Activated CD4-positive, CD25-positive, alpha-beta regulatory T cell (primary cell): Measurements from ENCODE around the gene ARSG.
"Not testable (repeated sequence)": the region's sequence is repeated elsewhere in the genome, so short reads cannot be mapped to it uniquely, and the experiment has no call there.

Experiments
- DNase-seq, 4 experiments: peaks; one replicate each; lab custom pipeline; 2025; lab: John Stamatoyannopoulos, UW

ARSG gene

DNA sequence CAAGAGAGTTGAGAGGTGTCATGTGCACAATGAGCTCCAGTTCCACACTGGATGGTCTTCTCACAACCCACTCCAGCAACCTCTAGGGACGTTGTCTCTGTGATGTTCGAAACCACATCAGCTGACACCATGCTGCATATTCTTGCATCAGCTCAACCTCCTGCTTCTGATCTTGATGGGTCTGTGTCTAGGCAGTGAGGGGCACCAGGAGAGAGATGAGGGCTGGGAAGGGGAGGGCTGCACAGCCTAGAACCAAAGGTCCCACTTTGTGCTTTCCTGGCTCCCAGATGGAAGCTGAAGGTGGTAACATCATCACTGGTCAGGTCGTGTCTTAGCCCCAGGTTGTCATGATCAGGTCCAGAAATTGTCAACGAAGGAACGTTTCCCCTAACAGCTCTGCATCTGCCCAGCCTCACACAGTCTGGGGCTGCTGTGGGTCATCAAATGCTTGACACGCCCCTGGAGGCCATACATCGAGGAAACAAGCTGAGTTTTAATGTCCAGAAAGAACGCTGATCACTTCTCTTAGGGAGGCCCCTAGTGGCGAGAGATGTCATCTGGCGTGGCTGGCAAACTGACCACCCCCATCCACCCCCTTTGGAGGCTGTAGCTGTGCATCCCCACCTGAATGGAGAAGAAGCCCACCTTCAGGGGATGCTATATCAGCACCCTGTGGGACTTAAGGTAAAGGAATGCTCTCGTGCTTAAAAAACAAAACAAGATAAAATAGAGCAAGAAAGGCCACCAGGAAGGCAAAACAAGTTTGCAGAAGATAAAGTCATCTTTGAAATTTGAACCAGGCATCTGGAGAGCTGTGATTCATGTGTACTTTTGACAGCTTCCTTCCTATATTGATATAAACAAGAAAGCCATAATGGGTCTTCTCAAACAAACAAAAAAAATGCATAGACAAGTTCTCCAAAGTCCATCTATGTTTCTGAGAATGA is 107.7 kb downstream of the ARSG start:
- no peak for DNase-seq

DNA sequence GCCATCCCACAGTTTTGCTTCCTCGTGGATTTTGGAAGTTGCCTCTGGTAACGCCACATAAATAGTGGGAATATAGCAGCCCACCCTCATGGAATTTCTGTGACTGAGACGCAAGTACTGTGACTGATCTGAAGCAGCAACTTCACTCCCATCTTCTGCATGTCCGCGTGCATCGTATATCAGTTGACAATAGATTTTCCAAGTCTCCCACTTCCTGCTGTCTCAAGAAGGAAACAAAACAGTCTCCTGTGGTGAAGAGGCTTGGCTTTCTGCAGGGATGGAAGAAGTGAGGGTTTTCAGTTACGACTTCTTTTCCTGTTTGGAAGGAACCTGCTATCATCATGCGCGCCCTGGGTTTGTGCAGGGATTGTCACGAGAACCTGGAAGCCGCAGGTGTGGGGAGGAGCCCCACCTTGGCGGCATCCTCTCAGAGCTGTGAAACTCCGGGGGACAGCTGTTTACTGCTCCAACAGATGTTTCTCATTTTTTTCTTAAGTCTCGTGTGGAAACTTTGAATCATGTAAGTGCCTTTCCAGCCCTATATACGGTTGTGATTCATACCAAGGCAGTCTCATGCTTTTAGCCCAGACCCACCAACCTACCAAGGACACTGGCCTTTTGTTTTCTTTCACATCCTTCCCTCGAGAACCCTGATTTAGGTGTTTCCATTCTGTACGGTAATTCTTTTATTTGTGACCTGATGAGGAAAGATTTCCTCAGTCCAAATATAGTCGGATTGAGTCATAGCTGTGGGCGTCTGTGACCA is 108.5 kb downstream of the ARSG start:
- DNase-seq = no peak

GRCh38 chr17:68400404-68400735 is 109.1 kb downstream of the ARSG start:
- DNase-seq = no peak

DNA sequence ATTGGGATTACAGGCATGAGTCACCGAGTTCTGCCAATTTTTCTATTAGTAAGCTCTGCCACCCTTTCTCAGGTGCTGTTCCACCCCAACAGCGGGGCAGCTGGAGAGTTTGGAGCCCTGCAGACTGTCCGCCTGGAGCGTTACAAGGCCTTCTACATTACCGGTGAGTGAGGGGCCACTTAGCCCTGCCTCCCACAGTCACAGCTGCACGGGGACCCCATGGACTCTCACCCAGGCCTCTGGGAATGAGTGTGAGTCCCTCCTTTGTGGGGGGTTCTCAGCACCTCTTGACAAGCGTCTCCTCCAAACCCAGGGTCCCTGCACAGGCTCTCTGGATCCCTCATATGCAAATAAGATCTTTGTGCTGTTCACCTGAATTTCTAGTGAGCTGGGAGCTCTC is 110.0 kb downstream of the ARSG start:
- DNase-seq = no peak

GRCh38 chr17:68403122-68403521 is 111.8 kb downstream of the ARSG start:
- no peak for DNase-seq

- DNase-seq = not testable (repeated sequence)
Measured at GRCh38 chr17:68403837-68404236, 112.5 kb downstream of the ARSG start.

DNA sequence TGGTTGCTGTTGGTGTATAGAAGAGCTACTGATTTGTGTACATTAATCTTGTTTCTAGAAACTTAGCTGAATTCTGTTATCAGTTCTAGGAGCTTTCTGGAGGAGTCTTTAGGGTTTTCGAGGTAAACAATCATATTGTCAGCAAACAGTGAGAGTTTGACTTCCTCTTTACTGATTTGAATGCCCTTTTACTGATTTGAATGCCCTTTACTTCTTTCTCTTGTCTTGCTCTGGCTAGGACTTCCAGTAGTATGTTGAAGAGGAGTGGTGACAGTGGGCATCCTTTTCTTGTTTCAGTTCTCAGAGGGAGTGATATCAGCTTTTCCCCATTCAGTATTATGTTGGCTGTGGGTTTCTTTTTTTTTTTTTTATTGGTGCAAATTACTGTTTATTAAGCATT is 116.4 kb downstream of the ARSG start:
- DNase-seq = not testable (repeated sequence)

GRCh38 chr17:68413597-68414560 is 122.6 kb downstream of the ARSG start:
- peak in 2 of 4 experiments; percentile 25 to 30 for DNase-seq

DNA sequence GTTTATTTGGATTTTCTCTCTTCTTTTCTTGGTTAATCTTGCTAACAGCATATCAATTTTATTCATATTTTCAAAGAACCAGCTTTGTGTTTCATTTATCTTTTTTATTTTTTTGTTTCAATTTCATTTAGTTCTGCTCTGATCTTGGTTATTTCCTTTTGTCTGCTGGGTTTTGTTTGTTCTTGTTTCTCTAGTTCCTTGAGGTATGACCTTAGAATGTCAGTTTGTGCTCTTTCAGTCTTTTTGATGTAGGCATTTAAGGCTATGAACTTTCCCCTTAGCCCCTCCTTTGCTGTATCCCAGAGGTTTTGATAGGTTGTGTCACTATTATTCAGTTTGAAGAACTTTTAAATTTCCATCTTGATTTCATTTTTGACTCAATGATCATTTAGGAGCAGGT is 123.6 kb downstream of the ARSG start:
- not testable (repeated sequence) for DNase-seq

- no peak for DNase-seq
Measured at GRCh38 chr17:68417317-68417716, 126.0 kb downstream of the ARSG start.

GRCh38 chr17:68418876-68419275 is 127.6 kb downstream of the ARSG start:
- DNase-seq = no peak

DNA sequence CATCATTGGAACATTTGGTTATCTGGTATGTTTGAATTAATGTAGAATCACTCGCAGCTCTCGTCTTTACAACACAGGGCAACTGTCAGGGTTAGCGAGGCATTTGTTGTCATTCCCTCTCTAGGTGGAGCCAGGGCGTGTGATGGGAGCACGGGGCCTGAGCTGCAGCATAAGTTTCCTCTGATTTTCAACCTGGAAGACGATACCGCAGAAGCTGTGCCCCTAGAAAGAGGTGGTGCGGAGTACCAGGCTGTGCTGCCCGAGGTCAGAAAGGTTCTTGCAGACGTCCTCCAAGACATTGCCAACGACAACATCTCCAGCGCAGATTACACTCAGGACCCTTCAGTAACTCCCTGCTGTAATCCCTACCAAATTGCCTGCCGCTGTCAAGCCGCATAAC is 128.8 kb downstream of the ARSG start:
- DNase-seq = no peak

DNA sequence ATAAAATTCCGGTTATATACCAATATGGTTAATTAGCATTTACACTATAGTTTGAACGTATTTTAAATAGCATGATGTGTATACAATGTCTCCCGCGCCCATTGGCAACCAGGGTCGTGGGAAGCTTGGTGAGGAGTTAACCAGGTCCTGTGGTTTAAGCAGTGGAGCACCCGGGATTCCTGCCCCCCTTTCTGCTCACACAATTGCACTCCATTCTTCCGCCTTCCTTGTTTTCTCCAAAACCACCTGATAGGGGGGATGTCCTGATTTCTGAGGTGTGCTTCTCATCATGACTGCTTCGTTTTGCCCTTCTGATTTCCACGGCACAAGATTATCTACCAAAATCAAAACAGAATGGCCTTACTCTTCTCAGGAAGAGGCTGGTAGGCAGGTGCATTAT is 130.2 kb downstream of the ARSG start:
- no peak for DNase-seq

- DNase-seq = no peak
Measured at GRCh38 chr17:68422821-68423220, 131.5 kb downstream of the ARSG start.

DNA sequence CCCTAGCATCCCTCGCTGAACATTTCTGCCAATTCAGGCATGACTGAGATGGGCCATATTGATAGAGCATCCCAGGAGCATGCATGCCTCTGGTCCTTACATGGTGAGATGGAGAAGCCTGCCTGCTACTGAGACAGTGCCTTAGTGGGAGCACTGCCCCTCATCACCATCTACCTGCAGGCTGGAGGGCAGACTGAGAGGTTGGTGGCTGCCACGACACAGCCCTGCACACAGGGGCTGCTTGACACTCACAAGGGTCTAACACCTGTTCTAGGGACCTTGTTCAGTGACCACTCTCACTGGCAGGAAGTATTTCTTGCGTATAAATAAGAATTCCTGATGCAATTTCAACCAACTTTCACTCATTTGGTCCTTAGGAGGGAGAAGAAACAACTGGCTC is 132.0 kb downstream of the ARSG start:
- no peak for DNase-seq

DNA sequence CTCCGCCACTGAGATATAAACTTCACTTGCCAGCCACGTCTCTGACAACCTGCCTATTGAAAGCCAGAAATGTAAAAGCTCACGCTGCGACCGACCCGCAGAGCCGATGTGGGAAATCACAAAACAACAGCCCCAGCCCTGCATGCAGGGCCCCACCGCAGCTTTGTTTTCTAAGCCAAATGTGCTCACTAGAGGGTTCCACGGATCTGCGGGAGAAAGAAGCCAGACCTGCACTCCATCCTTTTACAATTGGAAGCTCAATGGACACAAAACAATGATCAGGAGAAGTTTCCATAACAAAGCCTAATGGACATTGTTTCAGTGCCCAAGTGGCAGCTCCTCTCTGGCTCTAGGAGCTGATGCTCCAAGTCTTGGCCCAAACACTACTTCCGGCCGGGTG is 132.9 kb downstream of the ARSG start:
- no peak for DNase-seq

DNA sequence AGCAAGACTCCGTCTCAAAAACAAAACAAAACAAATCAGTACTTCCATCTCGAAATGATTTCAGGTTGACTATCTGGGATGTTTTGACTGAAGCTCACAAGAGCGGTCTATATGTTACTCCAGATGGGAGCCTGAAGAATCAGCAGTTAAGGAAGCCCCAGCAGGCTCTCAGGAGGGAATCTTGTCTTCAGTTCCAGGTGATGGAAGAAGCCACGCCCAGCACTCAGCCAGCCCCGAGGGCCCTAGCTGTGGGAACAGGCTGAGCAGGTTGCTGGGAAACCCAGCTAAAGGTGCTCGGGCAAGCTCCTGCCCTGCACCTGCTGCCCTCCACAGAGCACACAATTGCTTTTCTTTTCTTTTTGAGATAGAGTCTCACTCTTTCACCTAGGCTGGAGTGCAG is 133.6 kb downstream of the ARSG start:
- no peak for DNase-seq

GRCh38 chr17:68425979-68426378 is 134.7 kb downstream of the ARSG start:
- DNase-seq = no peak

GRCh38 chr17:68427575-68427974 is 136.3 kb downstream of the ARSG start:
- DNase-seq = no peak

GRCh38 chr17:68428498-68429172 is 137.3 kb downstream of the ARSG start:
- no peak for DNase-seq

DNA sequence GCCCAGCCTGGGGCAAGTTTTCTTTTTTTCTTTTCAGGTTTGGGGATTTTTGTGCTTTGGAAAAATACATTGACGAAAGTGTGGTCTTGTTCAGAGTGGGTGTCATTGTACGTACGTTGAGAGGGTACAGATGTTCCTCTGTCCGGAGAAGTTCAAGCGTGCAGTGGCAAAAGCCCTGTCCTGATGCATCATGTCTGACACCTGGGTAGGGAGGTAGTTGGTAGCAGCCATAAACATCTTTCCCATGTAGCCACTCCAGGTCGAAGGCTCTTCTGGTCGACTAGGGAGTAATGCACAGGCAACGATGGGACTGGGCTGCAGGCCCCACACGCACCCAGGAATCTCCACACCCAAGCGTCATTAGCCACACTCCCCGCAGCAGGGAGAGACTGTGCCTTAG is 138.6 kb downstream of the ARSG start:
- DNase-seq = no peak
